ENCODE measurements around the gene ST8SIA6.
"Not testable (repeated sequence)": the region's sequence is repeated elsewhere in the genome, so short reads cannot be mapped to it uniquely, and the experiment has no call there.

Gene ST8SIA6

DNA sequence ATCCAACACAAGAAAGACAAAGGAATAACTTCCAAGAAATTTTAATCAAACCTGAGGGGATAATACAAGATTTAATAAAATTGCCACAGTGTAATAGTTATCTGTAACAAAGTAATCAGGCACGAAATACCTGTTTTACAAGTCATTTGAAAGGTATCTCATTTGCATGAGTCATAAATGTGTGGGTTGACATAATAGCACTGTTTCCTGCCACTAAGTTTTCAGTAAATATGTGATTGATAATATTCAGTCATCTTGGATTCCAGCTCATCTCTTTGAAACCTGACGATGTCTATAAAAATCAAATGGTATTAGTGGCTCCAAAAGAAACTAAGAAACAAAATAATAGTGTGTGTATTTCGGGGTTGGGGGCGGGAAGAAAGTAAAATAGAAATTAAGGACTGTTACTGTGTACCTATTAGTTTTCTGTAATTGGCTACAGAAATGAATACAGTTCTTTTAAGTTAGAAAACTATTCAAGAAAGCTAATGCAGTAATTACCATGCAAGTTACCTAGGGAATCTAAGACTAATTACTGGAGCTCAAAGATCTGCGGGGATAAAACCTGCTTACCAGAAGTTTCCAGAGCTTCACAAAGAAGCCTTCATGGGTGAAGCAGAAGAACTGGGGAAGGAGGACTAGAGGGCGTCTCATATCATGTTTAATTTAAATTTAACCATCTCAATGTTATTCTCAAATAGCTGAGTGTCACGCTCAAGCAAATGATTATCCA lies 100.7 kb downstream of the ST8SIA6 start:
- no peaks in the 10 kb centered on the region for H3K27me3 ChIP-seq (ENCODE audit: insufficient read depth, low read length)
- H3K9me3 ChIP-seq (ENCODE audit: low read length), result no peaks in the 10 kb centered on the region
- H3K4me1 ChIP-seq (ENCODE audit: insufficient read depth, low read length), result no peaks in the 10 kb centered on the region
- H3K4me3 ChIP-seq (ENCODE audit: low read length), result no peak overlapping the region
- H3K36me3 ChIP-seq (ENCODE audit: insufficient read depth, low read length), result no peaks in the 10 kb centered on the region
- H2AFZ ChIP-seq (ENCODE audit: low read depth, low read length), result no peak overlapping the region

DNA sequence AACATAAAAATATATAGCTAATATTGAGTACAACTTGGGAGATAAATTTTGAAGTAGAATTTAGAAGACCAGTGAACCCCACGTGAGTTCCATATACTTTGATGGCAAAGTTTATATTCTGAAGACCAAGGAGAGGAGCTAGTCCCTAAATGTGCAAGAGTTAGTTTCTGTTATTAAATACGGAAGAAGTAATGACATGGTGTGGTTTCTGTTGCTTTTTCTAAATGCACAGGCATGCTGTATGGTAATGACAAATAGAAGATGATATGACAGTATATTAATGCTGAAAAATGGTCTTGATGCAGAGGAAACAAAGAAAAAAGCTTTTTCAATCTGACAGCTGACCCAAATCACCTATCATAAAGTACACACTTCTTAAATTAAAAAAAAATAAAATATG lies 101.8 kb downstream of the ST8SIA6 start:
- no peaks in the 10 kb centered on the region for H3K4me1 ChIP-seq (ENCODE audit: insufficient read depth, low read length)
- no peak overlapping the region for H3K4me3 ChIP-seq (ENCODE audit: low read length)
- no peaks in the 10 kb centered on the region for H3K36me3 ChIP-seq (ENCODE audit: insufficient read depth, low read length)
- H2AFZ ChIP-seq (ENCODE audit: low read depth, low read length), result no peak overlapping the region
- no peaks in the 10 kb centered on the region for H3K9me3 ChIP-seq (ENCODE audit: low read length)
- peaks cover 3% of the 10 kb centered on the region for H3K27me3 ChIP-seq (ENCODE audit: insufficient read depth, low read length)

DNA sequence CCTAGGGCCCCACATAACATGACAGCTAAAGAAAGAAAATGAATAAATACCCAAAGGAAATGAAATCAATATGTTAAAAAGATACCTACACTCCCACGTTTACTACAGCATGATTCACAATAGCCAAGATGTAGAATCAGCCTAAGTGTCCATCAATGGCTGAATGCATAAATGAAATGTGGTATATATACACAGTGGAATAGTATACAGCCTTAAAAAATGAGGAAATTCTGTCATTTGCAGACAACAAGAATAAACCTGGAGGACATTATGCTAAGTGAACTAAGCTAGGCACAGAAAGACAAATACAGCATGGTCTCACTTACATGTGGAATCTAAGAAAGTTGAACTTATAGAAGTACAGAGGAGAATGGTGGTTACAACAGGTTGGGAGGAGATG lies 102.9 kb downstream of the ST8SIA6 start:
- no peak overlapping the region for H3K4me3 ChIP-seq (ENCODE audit: low read length)
- no peaks in the 10 kb centered on the region for H3K36me3 ChIP-seq (ENCODE audit: insufficient read depth, low read length)
- no peaks in the 10 kb centered on the region for H3K4me1 ChIP-seq (ENCODE audit: insufficient read depth, low read length)
- no peak overlapping the region for H2AFZ ChIP-seq (ENCODE audit: low read depth, low read length)
- peaks cover 3% of the 10 kb centered on the region for H3K27me3 ChIP-seq (ENCODE audit: insufficient read depth, low read length)
- H3K9me3 ChIP-seq (ENCODE audit: low read length), result no peaks in the 10 kb centered on the region

DNA sequence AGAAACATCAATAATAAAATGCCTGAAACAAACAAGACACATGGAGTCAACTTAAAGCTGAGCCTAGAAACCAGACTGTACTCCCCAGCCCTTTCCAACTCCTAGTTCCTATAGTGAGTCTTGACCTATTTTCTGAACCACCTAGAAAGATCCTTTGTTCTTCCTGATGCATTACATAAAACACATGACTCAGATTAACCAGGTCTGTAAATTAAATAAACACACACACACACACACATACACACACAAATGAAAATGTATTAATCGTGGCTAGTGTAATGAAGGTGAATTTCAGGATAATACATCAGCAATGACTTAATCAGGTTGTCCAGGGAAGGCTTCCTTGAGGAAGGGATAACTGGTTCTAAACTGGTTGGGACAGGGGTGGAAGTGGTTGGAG lies 104.7 kb downstream of the ST8SIA6 start:
- Histone ChIP-seq H2AFZ (ENCODE audit: low read depth, low read length) (no peak overlapping the region), H3K9me3 (ENCODE audit: low read length) (no peaks in the 10 kb centered on the region), H3K27me3 (ENCODE audit: insufficient read depth, low read length) (peaks cover 3% of the 10 kb centered on the region), H3K4me3 (ENCODE audit: low read length) (no peak overlapping the region), H3K4me1 (ENCODE audit: insufficient read depth, low read length) (no peaks in the 10 kb centered on the region), H3K36me3 (ENCODE audit: insufficient read depth, low read length) (no peaks in the 10 kb centered on the region)

DNA sequence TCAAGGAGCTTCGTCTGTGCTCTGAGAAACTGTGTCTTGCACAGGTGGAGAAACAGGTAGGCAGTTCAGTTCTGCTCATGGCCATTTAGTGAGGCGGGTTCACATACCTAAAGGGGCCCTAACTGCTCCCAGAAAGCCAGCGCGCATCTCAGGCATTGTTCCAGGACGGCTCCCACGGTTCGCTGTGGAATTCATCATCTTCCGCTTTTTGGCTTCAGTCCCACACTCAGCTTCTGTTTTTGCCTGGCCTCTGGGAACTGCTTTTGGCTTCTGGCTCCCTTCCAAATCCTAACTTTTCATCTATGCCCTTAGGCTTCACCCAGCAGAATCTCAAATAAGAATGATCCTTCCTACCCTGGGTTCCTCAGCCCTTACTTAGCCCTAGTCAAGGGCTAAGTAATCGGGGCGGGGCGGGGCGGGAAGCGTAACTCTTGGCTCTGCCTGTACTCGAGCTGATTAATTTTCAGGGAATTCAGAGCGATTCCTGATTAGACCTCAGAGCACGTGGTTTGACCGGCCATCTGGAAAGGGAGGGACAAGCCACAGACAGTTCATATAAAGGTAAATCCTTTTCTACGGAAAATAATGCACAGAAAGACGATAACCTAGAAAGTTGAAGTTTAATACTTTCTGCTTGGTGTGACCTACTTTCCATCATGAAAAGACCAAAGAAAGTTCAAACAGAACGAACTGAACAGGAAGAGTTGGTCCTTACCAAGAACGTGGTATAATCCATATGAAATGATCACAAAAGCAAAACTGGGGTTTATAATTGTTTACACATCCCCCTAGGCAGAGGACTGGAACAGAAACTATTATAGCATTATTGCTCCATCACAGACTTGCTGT lies 105.7 kb downstream of the ST8SIA6 start:
- H3K9me3 ChIP-seq (ENCODE audit: low read length), result no peaks in the 10 kb centered on the region

DNA sequence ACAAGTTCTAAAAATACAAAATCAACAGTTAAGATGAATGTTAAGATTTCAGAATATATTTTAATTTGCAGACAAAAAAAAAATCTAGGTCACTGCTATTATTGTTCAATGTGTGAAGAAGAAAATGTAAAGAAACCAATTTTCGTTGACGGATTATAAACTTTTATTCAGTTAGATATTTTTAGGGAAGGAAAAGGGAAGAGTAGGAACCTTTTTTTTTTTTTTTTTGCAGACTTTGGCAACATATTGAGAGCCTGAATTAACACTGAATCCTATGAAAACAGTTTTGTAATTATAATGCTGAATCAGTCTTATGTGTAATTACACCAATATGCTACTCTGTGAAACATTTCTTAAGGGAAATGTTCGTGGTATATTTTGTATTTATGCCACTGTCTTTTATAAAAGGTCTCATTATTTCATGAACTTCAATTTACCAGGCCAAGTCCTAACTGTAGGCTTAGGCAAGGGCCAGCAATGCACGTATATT lies 106.3 kb downstream of the ST8SIA6 start:
- Histone ChIP-seq H2AFZ (ENCODE audit: low read depth, low read length) (no peak overlapping the region), H3K27me3 (ENCODE audit: insufficient read depth, low read length) (peaks cover 3% of the 10 kb centered on the region), H3K4me3 (ENCODE audit: low read length) (no peak overlapping the region), H3K4me1 (ENCODE audit: insufficient read depth, low read length) (no peaks in the 10 kb centered on the region), H3K9me3 (ENCODE audit: low read length) (no peaks in the 10 kb centered on the region), H3K36me3 (ENCODE audit: insufficient read depth, low read length) (no peaks in the 10 kb centered on the region)

More for the DNA sequence above, 105.7 kb downstream of the ST8SIA6 start:
- no peaks in the 10 kb centered on the region for H3K36me3 ChIP-seq (ENCODE audit: insufficient read depth, low read length)
- H3K4me3 ChIP-seq (ENCODE audit: low read length), result no peak overlapping the region
- H2AFZ ChIP-seq (ENCODE audit: low read depth, low read length), result no peak overlapping the region
- H3K4me1 ChIP-seq (ENCODE audit: insufficient read depth, low read length), result no peaks in the 10 kb centered on the region
- peaks cover 3% of the 10 kb centered on the region for H3K27me3 ChIP-seq (ENCODE audit: insufficient read depth, low read length)

DNA sequence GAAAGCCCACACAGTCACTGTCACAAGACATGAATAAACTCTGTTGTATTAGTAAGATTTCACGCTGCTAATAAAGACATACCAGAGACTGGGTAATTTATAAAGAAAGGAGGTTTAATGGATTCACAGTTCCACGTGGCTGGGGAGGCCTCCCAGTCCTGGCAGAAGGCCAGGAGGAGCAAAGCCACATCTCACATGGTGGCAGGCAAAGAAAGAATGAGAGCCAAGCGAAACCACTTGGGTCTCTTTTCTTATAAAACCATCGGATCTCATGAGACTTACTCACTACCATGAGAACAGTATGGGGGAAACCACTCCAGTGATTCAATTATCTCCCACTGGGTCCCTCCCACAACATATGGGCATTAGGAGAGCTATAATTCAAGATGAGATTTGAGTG lies 110.2 kb downstream of the ST8SIA6 start:
- Histone ChIP-seq H3K4me1 (ENCODE audit: insufficient read depth, low read length) (no peaks in the 10 kb centered on the region), H3K9me3 (ENCODE audit: low read length) (no peaks in the 10 kb centered on the region), H3K4me3 (ENCODE audit: low read length) (no peak overlapping the region), H2AFZ (ENCODE audit: low read depth, low read length) (no peak overlapping the region), H3K27me3 (ENCODE audit: insufficient read depth, low read length) (peaks cover 3% of the 10 kb centered on the region), H3K36me3 (ENCODE audit: insufficient read depth, low read length) (no peaks in the 10 kb centered on the region)

DNA sequence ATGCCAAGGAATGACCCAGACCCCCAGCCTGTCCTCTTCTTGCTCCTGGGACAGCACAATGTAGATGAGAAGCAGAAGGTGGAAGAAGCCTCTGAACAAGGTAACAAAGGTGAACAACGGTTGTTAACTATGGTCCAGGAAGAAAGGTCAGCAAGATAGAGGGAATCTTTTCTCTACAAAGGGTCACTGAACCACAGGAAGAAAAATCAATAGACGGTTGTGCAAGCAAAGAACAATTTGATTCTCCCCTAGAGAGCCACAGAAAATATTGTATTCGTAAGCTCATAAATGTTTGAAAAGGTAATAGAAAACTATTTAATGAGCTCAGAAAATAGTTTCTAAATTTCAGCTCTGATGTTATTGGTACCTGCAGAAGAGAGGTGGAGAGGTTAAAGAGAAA lies 111.3 kb downstream of the ST8SIA6 start:
- Histone ChIP-seq H3K4me1 (ENCODE audit: insufficient read depth, low read length) (no peaks in the 10 kb centered on the region), H3K4me3 (ENCODE audit: low read length) (no peak overlapping the region), H2AFZ (ENCODE audit: low read depth, low read length) (no peak overlapping the region), H3K36me3 (ENCODE audit: insufficient read depth, low read length) (no peaks in the 10 kb centered on the region), H3K27me3 (ENCODE audit: insufficient read depth, low read length) (no peaks in the 10 kb centered on the region), H3K9me3 (ENCODE audit: low read length) (no peaks in the 10 kb centered on the region)

DNA sequence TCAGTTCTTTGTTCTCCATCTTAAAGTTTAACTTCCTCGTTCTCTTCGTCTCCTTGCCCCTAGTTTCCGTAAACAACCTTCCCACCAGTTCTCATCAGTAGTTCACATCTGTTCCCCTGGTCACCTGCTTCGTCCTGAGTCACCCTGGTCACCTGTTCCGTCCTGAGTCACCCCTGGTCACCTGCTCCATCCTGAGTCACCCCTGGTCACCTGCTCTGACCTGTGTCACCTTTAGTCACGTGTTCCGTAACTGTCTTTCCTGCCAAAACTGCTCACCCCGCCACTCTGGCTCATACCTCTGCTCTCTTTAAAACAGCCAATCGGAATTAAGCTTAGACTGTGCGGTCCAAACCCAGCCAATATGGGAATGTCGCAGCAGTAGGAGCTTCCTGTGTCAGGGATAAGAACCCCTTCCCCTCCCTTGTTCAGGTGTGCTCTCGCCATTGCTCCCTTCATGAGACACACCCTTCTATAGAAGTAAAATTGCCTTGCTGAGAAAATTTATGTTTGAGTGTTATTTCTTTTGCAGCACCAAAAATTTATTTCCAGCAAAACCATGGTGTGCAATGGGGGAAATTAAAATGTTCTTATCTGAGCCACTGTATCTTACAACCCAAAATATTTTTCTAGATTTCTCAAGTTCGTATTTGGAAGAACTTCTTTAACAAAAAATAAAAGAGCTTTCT lies 114.1 kb downstream of the ST8SIA6 start:
- Histone ChIP-seq H3K9me3 (ENCODE audit: low read length) (no peaks in the 10 kb centered on the region), H3K4me1 (ENCODE audit: insufficient read depth, low read length) (no peaks in the 10 kb centered on the region), H3K4me3 (ENCODE audit: low read length) (no peak overlapping the region), H2AFZ (ENCODE audit: low read depth, low read length) (no peak overlapping the region), H3K36me3 (ENCODE audit: insufficient read depth, low read length) (no peaks in the 10 kb centered on the region), H3K27me3 (ENCODE audit: insufficient read depth, low read length) (no peaks in the 10 kb centered on the region)

DNA sequence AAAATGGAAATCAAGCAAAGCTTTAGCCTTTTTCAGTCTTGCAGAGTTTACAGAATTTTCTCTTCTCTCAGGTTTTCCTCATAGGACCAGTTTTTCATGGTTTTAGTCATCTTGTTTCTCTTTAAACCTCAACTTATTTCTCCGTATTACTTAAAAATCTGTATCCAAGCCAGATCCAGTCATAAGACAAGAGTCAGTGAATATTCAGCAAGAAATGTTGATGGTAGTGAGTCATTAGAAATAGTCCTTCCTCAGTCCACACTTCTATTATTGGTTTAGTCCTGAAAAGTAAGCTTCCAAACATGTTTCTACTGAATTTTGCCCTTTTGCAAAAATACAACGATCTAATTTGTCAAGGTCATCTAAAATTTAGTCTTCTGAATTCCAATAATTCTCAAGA lies 119.3 kb downstream of the ST8SIA6 start:
- no peak overlapping the region for H3K4me3 ChIP-seq (ENCODE audit: low read length)
- no peaks in the 10 kb centered on the region for H3K36me3 ChIP-seq (ENCODE audit: insufficient read depth, low read length)
- no peaks in the 10 kb centered on the region for H3K4me1 ChIP-seq (ENCODE audit: insufficient read depth, low read length)
- no peaks in the 10 kb centered on the region for H3K9me3 ChIP-seq (ENCODE audit: low read length)
- no peaks in the 10 kb centered on the region for H3K27me3 ChIP-seq (ENCODE audit: insufficient read depth, low read length)
- no peak overlapping the region for H2AFZ ChIP-seq (ENCODE audit: low read depth, low read length)

DNA sequence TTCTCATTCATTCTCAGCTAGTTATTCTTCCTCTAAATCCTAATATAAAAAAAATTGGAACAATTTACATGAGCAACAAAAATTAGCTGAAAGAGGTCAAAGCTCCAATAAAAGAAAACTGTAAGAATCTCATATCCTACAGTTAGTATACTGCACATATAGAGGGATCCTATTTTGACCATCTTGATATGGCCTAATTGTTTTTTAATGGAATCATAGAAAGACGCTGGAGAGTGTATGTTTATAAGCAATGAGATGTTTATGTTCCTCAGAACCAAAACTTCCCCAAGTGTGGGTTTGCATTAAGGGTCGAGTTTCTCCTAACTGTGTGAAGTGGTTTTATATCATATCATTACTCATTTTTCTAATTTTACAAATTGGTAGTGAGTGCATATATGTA lies 123.9 kb downstream of the ST8SIA6 start:
- Histone ChIP-seq H2AFZ (ENCODE audit: low read depth, low read length) (no peak overlapping the region), H3K27me3 (ENCODE audit: insufficient read depth, low read length) (no peaks in the 10 kb centered on the region), H3K36me3 (ENCODE audit: insufficient read depth, low read length) (no peaks in the 10 kb centered on the region), H3K4me3 (ENCODE audit: low read length) (no peak overlapping the region), H3K9me3 (ENCODE audit: low read length) (no peaks in the 10 kb centered on the region), H3K4me1 (ENCODE audit: insufficient read depth, low read length) (no peaks in the 10 kb centered on the region)

DNA sequence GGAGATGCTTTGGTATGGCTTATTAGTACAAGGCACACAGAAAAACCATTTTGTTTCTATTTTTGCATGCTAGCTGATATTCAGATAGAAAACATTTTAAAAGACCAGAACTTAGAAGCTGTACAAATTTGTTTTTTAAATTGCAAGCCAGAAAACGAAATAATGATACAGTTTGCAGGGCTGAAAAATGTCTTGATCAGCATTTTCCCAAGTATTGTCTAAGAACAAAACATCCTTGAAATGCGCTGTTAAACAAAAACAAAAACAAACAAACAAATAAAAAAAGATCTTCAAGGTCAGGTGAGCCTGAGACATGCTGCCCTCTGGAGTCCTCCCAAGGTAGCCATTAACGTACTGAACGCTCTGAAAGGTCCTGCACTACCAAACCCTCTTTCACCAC lies 128.0 kb downstream of the ST8SIA6 start:
- no peaks in the 10 kb centered on the region for H3K36me3 ChIP-seq (ENCODE audit: insufficient read depth, low read length)
- H3K4me3 ChIP-seq (ENCODE audit: low read length), result no peak overlapping the region
- no peak overlapping the region for H2AFZ ChIP-seq (ENCODE audit: low read depth, low read length)
- H3K27me3 ChIP-seq (ENCODE audit: insufficient read depth, low read length), result no peaks in the 10 kb centered on the region
- no peaks in the 10 kb centered on the region for H3K9me3 ChIP-seq (ENCODE audit: low read length)
- H3K4me1 ChIP-seq (ENCODE audit: insufficient read depth, low read length), result no peaks in the 10 kb centered on the region

DNA sequence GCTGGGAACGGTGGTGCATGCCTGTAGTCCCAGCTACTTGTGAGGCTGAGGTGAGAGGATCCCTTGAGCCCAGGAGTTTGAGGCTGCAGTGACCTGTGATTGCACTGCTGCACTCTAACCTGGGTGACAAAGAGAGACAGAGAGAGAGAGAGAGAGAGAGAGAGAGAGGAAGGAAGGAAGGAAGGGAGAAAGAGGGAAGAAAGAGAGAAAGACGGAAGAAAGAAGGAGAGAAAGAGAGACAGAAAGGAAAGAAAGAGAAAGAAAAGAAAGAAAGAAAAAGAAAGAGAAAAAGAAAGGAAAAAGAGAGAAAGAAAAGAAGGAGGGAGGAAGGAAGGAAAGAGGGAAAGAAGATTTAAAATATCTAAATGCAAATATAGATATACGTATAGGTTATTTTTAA lies 132.4 kb downstream of the ST8SIA6 start:
- H3K9me3 ChIP-seq (ENCODE audit: low read length); H3K27me3 ChIP-seq (ENCODE audit: insufficient read depth, low read length); H2AFZ ChIP-seq (ENCODE audit: low read depth, low read length); H3K4me3 ChIP-seq (ENCODE audit: low read length); H3K36me3 ChIP-seq (ENCODE audit: insufficient read depth, low read length); H3K4me1 ChIP-seq (ENCODE audit: insufficient read depth, low read length): not testable (repeated sequence)

Measured in neuron (in vitro differentiated cells).